DMS79 treated with DMSO at 0.1 percent for 48 hours (cell line): ENCODE results near the gene PPFIA1.

Source experiments
- DNase-seq: peaks from one replicate; lab custom pipeline; 2025; lab: John Stamatoyannopoulos, UW

PPFIA1 gene

GRCh38 chr11:70298243-70298915 is 27.9 kb downstream of the PPFIA1 start:
- DNase-seq: no peak

DNA sequence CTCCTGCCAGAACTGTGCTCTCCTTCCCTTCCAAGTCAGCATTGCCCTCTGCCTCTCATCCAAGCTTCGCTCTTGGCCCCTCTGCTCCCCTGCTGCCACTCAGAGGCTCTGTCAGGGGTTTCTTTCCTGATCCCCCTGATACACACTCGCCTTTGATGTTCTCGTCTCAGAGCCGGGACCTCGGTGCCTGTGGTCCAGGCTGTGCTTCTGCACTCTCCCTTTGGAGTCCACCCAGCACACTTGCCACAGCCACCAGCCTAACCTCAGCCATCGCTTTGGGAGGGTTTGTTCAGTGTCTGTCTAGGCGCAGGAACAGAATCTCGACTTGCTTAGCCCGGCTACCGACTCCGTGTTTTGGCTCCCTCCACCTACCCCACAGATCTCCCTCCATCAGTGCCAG is 29.1 kb downstream of the PPFIA1 start:
- DNase-seq: no peak

- DNase-seq: no peak
Observed at GRCh38 chr11:70301191-70301590, 30.7 kb downstream of the PPFIA1 start.

DNA sequence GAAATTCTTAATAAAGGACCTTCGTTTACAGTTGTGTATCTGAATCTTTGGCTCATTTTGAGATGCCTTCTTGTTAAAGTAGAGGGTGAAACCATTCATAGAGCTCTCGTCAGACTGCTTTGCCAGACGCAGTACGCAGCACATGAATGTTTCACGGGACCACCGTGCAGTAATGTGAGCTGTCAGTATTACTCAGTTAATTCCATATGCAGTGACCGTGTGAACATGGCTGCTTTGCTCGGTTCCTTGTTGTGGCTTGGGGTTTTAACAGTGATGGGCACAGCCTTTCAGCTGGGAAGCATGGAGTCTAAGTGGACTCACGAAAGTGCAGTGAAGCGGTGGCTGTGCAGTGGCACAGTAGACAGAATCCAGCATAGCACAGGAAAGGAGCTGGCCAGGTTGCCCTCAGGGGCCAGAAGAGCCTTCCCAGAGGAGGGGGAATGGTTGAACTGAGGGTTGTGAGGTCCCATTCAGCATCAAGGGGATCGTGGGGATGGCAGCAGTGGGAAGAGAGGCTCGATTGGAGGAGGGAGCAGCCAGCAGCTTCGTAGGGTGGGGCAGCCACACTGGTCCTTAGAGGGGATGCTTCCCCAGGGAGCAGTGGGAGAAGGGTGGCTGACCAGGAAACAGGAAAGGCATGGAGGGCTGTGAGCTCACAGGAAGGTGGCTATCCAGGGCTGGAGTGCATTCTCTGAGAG is 31.4 kb downstream of the PPFIA1 start:
- no peak for DNase-seq

GRCh38 chr11:70302419-70302752 is 31.9 kb downstream of the PPFIA1 start:
- DNase-seq: no peak

GRCh38 chr11:70303070-70303469 is 32.6 kb downstream of the PPFIA1 start:
- no peak for DNase-seq

- no peak for DNase-seq
Observed at GRCh38 chr11:70304208-70304603, 33.7 kb downstream of the PPFIA1 start.

DNA sequence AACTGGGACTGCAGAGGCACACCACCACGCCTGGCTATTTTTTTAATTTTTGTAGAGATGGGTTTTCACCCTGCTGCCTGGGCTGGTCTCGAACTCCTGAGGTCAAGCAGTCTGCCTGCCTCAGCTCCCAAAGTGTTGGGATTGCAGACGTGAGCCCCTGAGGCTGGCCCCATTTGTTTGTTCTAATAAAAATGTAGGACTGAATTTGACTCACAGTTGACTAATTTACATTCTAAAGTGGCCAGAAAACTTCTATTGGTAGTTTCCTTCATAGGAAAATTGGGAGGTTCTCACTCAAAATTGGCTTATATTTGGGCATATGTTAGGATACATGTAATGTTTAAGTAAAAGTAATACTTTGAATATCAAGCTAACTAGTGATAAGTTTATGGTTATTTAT is 35.0 kb downstream of the PPFIA1 start:
- DNase-seq: no peak

GRCh38 chr11:70306586-70307033 is 36.1 kb downstream of the PPFIA1 start:
- DNase-seq: no peak

- no peak for DNase-seq
Observed at GRCh38 chr11:70307176-70307575, 36.7 kb downstream of the PPFIA1 start.

DNA sequence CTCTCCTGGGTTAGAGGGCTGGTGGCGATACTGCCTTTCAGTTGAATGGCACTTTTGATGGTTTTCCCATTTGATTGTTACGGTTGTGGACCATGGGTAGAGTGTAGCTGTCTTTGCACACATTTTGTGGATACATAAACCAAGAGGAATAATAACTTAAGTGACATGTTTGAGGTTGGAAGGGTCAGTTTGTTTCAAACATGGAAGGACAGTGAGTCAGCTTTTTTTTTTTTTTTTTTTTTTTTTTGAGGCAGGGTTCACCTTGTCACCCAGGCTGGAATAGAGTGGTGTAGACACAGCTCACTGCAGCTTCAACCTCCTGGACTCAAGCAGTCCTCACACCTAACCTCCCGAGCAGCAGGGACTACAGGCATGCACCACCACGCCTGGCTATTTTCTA is 41.1 kb downstream of the PPFIA1 start:
- no peak for DNase-seq

GRCh38 chr11:70312401-70313357 is 42.2 kb downstream of the PPFIA1 start:
- no peak for DNase-seq

- no peak for DNase-seq
Observed at GRCh38 chr11:70313945-70314344, 43.5 kb downstream of the PPFIA1 start.

- DNase-seq: no peak
Observed at GRCh38 chr11:70314730-70315129, 44.2 kb downstream of the PPFIA1 start.

DNA sequence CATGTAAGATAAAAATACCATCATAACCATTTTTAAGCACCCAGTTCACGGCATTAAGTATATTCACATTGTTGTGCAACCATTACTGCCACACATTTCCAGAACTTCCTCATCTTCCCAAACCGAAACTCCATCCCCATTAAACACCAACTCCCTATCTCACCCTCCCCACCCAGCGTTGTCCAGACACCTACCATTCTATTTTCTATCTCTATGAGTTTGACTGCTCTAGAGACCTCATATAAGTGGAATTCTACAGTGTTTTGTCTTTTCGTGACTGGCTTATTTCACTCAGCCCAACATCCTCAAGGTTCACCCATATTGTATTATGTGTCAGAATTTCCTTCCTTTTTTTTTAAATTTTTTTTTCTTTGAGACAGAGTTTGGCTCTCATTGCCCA is 45.2 kb downstream of the PPFIA1 start:
- no peak for DNase-seq

DNA sequence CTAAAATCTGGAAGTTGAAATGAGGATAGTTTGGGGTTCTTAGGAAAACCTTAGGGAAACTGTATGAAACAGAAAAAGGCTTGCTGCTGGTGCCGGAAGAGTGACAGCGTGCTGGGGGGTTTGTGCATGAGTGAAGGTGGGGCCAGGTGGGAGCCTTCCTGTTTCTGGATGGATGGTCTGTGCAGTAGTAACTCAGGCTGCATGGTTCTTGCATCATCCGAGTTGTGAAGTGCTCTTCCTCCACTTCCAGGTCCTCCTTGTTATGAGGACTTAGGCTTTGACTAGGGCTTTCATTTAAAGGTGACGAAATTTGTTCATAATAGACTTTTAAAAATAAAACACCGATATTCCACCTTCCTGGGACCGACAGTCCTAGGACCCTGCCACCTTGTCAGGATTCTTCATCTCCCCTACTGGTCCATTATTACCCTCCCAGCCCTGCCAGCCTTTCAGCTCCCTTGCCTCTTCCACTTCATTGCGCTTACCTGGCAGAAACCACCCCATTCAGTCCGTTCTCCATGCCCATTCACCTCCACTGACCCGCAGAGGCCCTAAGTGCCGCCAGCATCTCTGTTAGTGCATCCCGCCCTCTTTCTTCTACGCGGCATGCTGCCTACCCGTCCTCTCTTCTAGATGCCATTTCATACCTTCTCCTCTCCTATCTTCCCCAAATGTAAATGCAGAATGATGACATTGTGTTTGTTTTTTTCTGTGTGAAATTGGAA is 47.3 kb downstream of the PPFIA1 start:
- DNase-seq: no peak

DNA sequence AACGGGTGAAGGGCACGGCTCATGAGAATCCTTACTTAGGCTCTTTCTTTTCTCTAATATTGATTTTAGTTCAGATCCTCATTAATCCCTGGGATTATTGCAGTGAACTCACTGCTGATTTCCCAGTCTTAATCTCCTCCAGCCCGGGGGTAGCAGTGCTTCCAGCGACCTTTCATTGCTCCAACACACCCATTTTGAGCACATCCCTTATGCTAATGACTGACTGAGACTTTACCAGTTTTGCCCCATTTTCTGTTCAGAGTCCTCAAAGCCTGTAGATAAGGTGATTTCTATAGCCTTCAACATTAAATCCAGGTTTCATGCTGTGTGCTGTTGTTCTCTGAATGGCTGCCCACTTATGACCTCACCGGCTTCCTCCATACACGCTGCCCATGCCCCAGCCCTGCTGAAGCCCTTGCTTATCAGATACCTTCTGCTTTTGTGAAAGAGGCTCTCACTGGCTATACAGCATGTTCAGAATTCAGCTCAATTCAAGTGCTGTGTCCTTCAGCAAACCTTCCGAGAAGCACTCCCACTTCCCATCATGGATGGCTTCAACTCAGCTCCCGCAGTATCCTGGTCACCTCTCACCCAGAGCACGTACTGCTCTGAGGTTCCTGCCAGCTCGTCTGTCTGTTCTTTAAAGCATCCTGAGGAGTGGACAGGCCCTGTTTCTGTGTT is 49.0 kb downstream of the PPFIA1 start:
- DNase-seq: no peak

DNA sequence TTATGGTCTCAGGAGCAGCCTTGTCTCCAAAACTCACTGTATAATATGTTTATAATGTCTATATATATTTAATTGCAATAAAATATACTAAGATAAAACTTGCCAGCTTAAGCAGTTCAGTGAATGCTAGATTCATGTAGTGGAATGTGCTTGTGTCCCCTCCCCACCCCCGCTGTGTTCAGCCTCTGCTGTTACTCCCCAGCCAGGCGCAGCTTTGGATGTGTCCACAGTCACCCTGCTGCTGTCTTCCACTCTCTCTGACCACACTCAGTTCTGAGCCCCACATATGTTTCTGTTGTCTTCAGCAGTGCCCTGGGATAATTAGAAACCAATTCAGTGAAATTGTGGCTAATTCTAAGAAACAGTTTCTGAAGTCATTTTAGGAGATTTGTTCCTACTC is 52.2 kb downstream of the PPFIA1 start:
- DNase-seq: no peak

DNA sequence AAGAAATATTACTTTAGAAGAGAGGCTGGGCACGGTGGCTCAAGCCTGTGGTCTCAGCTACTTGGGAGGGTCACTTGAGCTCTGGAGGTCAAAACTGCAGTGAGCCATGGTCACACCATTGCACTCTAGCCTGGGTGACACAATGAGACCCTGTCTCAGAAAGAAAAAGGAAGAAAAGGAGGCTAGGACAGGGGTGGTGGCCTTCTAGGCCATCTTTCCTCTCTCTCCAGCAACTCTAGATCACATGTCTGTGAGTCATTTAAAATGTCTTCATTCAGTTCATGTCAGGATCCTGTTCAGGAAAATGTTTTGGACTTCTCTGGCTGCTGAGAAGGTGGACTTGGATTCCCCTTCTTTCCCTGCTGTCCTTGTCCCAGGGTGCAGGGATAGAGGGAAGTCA is 53.3 kb downstream of the PPFIA1 start:
- DNase-seq: no peak

DNA sequence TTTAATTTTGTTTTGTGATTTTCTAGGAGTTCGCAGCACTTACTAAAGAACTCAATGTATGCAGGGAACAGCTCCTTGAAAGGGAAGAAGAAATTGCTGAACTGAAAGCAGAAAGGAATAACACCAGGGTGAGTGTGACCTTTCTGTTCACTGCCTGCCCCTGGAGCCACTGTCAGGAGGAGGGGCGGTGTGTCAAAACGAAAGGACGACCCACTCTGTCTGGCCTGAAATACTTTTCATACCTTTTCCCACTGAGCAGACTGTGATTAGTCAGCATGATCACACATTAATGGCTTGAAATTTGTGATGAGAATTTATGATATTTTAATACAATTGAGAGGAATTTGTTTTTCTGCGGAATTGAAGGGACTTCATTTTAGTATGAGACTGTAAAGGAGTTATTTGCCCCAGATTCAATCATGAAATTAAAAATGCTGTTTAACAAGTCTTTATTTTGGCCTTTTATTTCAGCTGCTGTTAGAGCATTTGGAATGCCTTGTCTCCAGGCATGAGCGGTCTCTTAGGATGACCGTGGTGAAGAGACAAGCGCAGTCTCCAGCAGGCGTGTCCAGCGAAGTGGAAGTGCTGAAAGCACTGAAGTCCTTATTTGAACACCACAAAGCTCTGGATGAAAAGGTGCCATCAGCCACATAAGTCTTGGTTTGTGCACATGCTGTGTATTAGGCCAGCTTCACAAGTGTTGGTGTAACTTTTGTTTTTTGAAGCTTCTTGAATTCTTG is 54.1 kb downstream of the PPFIA1 start:
- DNase-seq: no peak

GRCh38 chr11:70325824-70326223 is 55.3 kb downstream of the PPFIA1 start:
- DNase-seq: no peak
